ENCODE measurements around the gene PRKAA1.
"Not testable (repeated sequence)": the region's sequence is repeated elsewhere in the genome, so short reads cannot be mapped to it uniquely, and the experiment has no call there.

The PRKAA1 gene

DNA sequence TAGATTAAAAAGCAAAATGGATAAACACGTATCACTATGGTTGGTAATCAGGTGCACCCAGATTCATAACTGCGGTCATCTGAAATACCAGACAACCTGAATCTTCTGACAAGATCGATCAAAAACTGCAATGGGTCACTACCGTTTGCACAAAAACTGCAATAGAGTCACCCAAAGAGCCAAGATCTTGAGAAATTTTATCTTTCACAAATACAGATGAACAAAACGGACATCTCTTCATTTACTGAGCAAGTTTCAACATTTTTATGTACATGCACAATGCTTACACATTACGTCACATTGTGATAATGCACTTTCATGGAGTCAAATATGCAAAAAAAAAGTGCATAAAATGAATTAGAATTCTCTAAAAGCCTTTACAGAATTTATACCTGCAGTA, 18.6 kb downstream of the PRKAA1 start:
- no peak for DNase-seq

GRCh38 chr5:40778133-40778532, 20.0 kb downstream of the PRKAA1 start:
- DNase-seq: no peak

- no peak for DNase-seq
Measured at GRCh38 chr5:40776658-40776977, 21.6 kb downstream of the PRKAA1 start.

- no peak for DNase-seq
Measured at GRCh38 chr5:40775846-40776657, 22.1 kb downstream of the PRKAA1 start.

- no peak for DNase-seq
Measured at GRCh38 chr5:40775085-40775845, 22.9 kb downstream of the PRKAA1 start.

GRCh38 chr5:40774623-40775022, 23.6 kb downstream of the PRKAA1 start:
- DNase-seq: no peak

DNA sequence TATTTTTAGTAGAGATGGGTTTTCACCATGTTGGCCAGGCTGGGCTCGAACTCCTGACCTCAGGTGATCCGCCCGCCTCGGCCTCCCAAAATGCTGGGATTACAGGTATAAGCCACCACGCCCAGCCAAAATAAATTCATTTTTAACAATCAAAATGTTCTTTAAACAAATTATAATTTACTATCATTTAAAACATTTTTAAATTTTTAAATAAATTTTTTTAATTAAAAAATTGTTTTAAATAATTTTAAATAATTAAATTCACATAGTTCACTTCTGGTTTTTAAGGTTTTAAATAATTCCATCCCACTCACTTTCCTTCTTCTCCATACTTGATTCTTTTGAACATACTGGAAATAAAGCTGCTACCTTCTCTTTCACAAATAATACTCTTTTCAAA, 27.4 kb downstream of the PRKAA1 start:
- DNase-seq: no peak

- DNase-seq: no peak
Measured at GRCh38 chr5:40762705-40763104, 35.5 kb downstream of the PRKAA1 start.

GRCh38 chr5:40757400-40757799, 40.8 kb downstream of the PRKAA1 start:
- DNase-seq: no peak

DNA sequence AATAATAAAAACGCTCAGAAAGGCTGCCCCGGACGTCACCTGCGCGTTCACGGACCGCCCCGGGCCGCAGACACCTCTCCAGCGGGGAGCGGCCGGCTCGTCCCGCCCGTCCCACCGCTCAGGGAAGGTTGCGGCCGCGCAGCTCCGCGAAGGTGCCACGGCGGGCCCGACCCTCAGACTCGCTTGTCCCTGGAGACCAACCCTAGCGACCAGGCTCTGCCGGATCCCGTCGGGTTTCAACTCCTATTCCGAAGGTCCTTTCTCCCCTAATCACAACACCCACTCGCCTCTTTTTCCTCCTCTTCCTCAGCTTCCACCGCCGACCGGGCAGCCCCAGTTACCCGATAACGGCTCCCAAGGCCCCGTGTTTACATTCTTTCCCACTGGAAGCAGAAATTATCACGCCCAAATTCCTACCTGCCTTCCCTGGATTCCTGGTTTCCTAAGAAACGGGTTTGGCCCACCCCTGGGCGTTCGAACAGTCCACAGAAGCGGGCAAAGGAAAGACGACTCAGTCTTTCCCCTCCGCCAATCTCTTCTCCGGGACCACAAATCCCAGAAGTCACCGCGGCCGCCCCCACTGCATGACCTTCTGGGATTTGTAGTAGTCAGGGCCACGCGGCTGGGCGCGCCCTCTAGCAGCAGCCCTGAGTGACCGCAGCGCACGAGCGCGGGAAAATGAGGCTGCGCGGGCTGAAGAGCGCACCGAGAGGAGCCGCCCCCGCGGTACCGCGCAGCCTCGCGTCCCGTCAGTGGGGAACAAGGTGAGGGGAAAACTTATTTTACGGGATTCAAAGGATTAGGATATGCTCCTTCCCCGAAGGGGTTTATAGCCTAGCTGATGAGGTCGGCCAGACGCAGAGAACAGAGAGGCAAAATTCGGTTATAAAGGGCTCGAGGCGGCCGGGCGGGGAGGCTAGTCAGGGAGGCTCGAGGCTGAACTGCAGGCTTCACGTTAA, 42.5 kb downstream of the PRKAA1 start, which contains the start of gene TTC33:
Gene TTC33, minus strand, starts transcription at position 555 of the 959 bp plus-strand sequence. CDS start 8,943 bp downstream, outside the sequence.
- peak; percentile 96 for DNase-seq

- peak; percentile 48 for DNase-seq
Measured at GRCh38 chr5:40755093-40755406, 43.1 kb downstream of the PRKAA1 start.

GRCh38 chr5:40754381-40755092, 43.6 kb downstream of the PRKAA1 start:
- no peak for DNase-seq

DNA sequence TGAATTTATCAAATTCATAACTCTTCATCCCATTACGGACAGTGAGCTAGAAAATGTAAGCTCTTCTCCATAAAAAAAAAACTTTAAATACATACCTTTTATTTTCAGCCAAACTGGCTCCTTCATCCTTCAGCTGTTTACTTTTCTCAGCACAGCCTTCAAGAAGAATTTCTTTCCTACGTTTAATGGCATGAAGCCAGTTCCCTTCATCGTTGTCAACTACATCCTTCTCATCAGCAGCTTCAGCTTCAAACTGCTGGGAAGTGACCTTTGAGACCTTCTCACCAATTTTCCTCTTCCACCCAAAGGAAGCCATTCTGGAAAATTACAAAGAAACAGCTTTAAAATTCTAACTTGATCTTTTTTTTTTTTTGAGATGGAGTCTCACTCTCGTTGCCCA, 51.5 kb downstream of the PRKAA1 start:
- no peak for DNase-seq

- no peak for DNase-seq
Measured at GRCh38 chr5:40743771-40744170, 54.4 kb downstream of the PRKAA1 start.

GRCh38 chr5:40738502-40738901, 59.7 kb downstream of the PRKAA1 start:
- DNase-seq: no peak

DNA sequence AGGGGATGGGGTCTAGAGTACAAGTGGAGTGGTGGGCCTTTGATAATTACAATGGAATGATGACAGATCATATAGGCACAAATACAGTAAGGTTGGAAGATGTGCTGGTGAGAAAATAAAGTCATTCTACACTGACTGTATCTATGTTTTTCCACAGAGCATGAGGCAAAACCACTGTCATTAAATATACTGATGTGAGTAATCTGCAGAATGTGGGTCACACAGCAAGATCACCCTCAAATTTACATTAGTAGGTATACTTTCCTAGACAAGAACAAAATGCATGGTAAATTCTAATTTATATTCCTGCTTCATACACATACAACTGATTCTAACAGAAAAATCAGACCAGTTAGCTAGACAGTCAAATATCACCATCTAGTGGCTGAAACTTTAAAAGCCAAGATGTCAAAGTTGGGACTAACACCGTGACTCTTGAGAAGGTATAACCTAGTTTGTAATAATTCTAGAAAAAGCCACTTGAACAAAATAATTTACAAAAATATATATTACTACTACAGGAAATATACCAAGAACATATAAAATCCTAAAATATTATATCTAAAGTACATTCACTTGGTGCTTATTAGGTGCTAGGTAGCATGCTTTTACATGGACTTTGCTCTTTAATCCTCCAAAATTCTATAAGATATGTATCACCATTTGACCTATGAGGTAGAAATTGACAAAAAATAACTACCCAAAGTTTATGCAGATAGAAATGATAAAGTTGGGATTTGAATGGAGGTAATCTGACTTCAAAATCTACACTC, 61.9 kb downstream of the PRKAA1 start:
- peak; percentile 49 for DNase-seq

GRCh38 chr5:40735609-40736008, 62.6 kb downstream of the PRKAA1 start:
- no peak for DNase-seq

DNA sequence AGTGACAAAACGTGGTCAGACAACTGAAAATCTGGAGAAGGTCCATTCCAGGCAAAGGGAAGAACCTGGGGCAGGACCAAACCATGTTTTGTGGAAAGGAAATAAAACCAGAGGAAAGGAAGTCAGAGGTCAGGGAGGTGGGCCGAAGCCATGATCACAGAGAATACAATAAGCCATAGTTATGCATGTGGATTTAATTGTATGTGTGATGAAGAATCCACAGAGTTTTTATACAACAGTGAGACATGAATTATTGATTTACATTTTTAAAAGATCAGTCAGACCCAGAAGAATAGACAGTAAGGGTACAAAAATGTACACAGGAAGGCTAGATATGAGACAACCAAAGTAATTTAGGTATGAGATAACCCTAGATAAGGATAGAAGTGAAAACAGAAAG, 63.2 kb downstream of the PRKAA1 start:
- DNase-seq: no peak

DNA sequence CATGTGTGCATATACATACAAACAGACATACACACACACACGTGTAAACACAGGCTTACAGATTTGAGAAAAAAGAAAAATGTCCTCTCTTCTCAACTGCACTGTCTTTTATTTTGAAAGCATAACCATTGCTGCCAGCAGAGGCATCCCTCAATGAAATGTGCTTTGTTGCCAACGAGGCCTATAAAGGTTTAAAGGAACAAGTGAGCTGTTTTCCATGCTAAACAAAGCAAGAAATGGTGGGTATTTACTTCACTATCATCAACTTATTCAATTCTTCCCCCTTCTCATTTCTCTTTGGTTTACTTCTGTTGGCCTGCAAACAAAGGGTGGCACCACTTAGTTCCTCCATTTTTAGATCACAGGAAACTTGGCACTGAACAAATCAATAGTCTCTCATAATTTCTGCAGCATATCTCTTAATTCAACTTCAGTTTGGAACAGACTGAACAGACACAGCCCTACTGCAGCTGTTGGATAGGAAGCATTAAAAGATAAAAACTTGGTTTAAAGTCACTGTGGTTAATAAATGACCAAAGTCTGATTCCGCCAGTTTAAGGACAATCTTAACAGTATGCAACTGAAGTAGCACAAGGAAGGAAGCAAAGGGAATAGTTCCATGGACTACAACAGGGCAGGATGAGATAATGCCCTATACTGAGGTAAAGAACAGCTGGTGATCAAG, 64.2 kb downstream of the PRKAA1 start:
- no peak for DNase-seq

GRCh38 chr5:40733434-40733833, 64.7 kb downstream of the PRKAA1 start:
- no peak for DNase-seq

- DNase-seq: not testable (repeated sequence)
Measured at GRCh38 chr5:40722497-40722911, 75.7 kb downstream of the PRKAA1 start.

All from NCI-H774 (cell line).